HG03442 (cell line): ENCODE results near the gene ADRM1.

Source experiments
- ATAC-seq: cut with Tn5 transposase; IDR thresholded peaks from one replicate; pipeline ENCODE4 v1.9.1; 2021; ENCODE audit warnings: mild to moderate bottlenecking, moderate library complexity; ENCODE audit not compliant: unreplicated experiment

The ADRM1 gene

GRCh38 chr20:62322492-62323041, 19.8 kb downstream of the ADRM1 start:
- ATAC-seq: no peak

- ATAC-seq: no peak
Measured at GRCh38 chr20:62323146-62323979, 20.6 kb downstream of the ADRM1 start.

GRCh38 chr20:62323980-62324906, 21.4 kb downstream of the ADRM1 start:
- no peak for ATAC-seq

DNA sequence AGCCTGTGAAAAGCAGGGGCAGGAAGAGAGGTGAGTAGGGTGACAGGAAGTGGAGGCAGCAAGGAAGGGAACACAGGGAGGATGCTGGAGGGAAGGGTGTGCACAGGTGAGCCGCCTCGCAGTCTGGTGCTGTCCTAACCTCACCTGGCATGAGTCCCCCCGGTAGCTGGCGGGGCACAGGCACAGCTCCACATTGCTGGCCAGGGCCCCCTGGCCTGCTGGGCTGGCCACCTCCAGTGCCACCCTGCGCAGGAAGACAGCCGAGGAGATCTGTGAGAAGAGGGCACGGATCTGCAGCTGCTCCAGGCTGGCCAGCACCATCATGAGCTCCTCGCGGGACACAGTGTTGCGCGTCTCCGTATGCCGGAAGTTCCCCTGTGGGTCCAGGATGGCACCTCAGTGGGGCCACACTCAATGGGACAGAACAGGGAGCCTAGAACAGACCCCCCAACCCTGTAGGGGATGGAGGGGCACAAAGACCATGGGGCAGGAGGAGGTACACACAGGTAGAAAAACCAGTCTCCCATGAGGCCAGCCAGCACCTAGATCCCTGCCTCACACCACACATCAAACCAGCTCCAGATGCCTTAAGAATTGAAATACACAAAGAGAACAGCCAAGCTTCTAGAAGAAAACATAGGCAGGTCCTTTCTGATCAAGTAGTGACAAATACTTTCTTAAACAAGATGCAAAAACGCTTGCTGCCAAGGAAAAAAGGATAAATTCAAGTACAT, 22.5 kb downstream of the ADRM1 start:
- no peak for ATAC-seq

GRCh38 chr20:62326559-62326958, 23.8 kb downstream of the ADRM1 start:
- no peak for ATAC-seq

- no peak for ATAC-seq
Measured at GRCh38 chr20:62326959-62327725, 24.3 kb downstream of the ADRM1 start.

GRCh38 chr20:62327726-62328495, 25.1 kb downstream of the ADRM1 start:
- ATAC-seq: no peak

- no peak for ATAC-seq
Measured at GRCh38 chr20:62328684-62329388, 26.0 kb downstream of the ADRM1 start.

- ATAC-seq: no peak
Measured at GRCh38 chr20:62329389-62330377, 26.9 kb downstream of the ADRM1 start.

GRCh38 chr20:62330576-62331317, 27.9 kb downstream of the ADRM1 start:
- ATAC-seq: no peak

- ATAC-seq: no peak
Measured at GRCh38 chr20:62331347-62331746, 28.6 kb downstream of the ADRM1 start.

DNA sequence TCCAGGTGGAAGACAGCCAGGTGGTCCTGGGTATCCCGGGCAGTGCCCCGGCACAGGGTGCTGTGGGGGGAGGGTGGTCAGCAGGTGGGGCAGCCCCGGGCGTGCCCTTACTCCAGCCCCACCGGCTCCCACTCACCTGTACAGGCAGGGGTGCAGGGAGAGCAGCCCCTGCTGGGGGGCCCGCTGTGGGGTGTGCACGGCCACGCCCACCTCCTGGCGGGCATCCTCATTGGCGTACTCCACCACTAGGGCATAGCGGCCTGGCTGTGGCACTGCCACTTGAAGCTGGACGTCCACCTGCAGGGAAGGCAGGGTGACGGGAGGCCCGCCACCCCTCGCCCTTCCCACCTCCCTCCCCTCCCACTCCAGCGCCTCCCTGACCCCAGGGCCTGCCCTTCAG, 29.6 kb downstream of the ADRM1 start:
- no peak for ATAC-seq

- no peak for ATAC-seq
Measured at GRCh38 chr20:62332989-62333819, 30.4 kb downstream of the ADRM1 start.

- ATAC-seq: no peak
Measured at GRCh38 chr20:62333820-62334595, 31.2 kb downstream of the ADRM1 start.

DNA sequence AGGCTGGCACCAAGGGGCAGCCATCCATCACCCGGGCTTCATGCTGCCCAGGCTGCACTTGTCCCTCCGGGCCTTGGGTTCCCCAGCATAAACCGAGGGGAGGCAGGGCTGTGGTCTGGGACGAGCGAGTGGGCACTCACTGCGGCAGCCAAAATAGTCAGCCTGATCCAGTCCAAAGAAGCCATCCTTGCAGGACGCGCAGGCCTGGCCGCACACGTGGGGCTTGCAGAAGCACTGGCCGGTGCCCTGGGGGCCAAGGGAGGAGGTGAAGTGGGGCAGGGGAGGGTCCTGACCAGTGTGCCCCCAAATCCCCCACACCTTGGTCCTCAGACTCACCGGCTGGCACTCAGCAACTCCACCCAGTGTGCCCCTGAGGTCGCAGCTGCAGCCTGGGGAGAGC, 32.1 kb downstream of the ADRM1 start:
- no peak for ATAC-seq
